ENCODE results near the gene CPEB4. TPM values are rescaled to one million over a fixed set of nuclear protein-coding genes. Genes with fewer than 3 reads are reported as not detected.

CPEB4 gene
- total and polyA plus RNA-seq, 9 of the 15 experiments (the other 6 are each of a cell fraction or from before 2014, with no cell fraction given) = 7.4 to 21.3 (median 12.4) TPM

- TF ChIP-seq, protein P1, sequence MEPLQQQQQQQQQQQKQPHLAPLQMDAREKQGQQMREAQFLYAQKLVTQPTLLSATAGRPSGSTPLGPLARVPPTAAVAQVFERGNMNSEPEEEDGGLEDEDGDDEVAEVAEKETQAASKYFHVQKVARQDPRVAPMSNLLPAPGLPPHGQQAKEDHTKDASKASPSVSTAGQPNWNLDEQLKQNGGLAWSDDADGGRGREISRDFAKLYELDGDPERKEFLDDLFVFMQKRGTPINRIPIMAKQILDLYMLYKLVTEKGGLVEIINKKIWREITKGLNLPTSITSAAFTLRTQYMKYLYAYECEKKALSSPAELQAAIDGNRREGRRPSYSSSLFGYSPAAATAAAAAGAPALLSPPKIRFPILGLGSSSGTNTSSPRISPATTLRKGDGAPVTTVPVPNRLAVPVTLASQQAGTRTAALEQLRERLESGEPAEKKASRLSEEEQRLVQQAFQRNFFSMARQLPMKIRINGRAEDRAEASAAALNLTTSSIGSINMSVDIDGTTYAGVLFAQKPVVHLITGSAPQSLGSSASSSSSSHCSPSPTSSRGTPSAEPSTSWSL (CRISPR knock-in tag; IDR thresholded peaks at IDR 0.05; ENCODE audit: borderline replicate concordance) = no peak
- TF ChIP-seq, protein P2, sequence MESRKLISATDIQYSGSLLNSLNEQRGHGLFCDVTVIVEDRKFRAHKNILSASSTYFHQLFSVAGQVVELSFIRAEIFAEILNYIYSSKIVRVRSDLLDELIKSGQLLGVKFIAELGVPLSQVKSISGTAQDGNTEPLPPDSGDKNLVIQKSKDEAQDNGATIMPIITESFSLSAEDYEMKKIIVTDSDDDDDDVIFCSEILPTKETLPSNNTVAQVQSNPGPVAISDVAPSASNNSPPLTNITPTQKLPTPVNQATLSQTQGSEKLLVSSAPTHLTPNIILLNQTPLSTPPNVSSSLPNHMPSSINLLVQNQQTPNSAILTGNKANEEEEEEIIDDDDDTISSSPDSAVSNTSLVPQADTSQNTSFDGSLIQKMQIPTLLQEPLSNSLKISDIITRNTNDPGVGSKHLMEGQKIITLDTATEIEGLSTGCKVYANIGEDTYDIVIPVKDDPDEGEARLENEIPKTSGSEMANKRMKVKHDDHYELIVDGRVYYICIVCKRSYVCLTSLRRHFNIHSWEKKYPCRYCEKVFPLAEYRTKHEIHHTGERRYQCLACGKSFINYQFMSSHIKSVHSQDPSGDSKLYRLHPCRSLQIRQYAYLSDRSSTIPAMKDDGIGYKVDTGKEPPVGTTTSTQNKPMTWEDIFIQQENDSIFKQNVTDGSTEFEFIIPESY (CRISPR knock-in tag; IDR thresholded peaks at IDR 0.05) = no peak
- TF ChIP-seq, protein P3, sequence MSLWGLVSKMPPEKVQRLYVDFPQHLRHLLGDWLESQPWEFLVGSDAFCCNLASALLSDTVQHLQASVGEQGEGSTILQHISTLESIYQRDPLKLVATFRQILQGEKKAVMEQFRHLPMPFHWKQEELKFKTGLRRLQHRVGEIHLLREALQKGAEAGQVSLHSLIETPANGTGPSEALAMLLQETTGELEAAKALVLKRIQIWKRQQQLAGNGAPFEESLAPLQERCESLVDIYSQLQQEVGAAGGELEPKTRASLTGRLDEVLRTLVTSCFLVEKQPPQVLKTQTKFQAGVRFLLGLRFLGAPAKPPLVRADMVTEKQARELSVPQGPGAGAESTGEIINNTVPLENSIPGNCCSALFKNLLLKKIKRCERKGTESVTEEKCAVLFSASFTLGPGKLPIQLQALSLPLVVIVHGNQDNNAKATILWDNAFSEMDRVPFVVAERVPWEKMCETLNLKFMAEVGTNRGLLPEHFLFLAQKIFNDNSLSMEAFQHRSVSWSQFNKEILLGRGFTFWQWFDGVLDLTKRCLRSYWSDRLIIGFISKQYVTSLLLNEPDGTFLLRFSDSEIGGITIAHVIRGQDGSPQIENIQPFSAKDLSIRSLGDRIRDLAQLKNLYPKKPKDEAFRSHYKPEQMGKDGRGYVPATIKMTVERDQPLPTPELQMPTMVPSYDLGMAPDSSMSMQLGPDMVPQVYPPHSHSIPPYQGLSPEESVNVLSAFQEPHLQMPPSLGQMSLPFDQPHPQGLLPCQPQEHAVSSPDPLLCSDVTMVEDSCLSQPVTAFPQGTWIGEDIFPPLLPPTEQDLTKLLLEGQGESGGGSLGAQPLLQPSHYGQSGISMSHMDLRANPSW (CRISPR knock-in tag; IDR thresholded peaks at IDR 0.05) = no peak
- no peak for TF ChIP-seq MTA3 (IDR thresholded peaks at IDR 0.05; ENCODE audit: borderline replicate concordance)
- TF ChIP-seq, protein P4, sequence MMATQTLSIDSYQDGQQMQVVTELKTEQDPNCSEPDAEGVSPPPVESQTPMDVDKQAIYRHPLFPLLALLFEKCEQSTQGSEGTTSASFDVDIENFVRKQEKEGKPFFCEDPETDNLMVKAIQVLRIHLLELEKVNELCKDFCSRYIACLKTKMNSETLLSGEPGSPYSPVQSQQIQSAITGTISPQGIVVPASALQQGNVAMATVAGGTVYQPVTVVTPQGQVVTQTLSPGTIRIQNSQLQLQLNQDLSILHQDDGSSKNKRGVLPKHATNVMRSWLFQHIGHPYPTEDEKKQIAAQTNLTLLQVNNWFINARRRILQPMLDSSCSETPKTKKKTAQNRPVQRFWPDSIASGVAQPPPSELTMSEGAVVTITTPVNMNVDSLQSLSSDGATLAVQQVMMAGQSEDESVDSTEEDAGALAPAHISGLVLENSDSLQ (IDR thresholded peaks at IDR 0.05) = peak; percentile 46; the same call in 1 of the 2 replicates
- TF ChIP-seq NCOA4 (IDR thresholded peaks at IDR 0.05; ENCODE audit: partially characterized antibody) = no peak
- TF ChIP-seq SRSF9 (IDR thresholded peaks at IDR 0.05; ENCODE audit: borderline replicate concordance, low read depth, low read length) = no peak
- TF ChIP-seq, protein P5, sequence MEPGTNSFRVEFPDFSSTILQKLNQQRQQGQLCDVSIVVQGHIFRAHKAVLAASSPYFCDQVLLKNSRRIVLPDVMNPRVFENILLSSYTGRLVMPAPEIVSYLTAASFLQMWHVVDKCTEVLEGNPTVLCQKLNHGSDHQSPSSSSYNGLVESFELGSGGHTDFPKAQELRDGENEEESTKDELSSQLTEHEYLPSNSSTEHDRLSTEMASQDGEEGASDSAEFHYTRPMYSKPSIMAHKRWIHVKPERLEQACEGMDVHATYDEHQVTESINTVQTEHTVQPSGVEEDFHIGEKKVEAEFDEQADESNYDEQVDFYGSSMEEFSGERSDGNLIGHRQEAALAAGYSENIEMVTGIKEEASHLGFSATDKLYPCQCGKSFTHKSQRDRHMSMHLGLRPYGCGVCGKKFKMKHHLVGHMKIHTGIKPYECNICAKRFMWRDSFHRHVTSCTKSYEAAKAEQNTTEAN (CRISPR knock-in tag; IDR thresholded peaks at IDR 0.05) = no peak
- TF ChIP-seq SP2 (IDR thresholded peaks at IDR 0.05; ENCODE audit: extremely low read depth, low read depth, low read length, poor library complexity, severe bottlenecking) = no peak
- no peak for TF ChIP-seq NR3C1 (CRISPR knock-in tag; IDR thresholded peaks at IDR 0.05)
- TF ChIP-seq MXD1 (CRISPR knock-in tag; IDR thresholded peaks at IDR 0.05; ENCODE audit: borderline replicate concordance, poor library complexity, severe bottlenecking) = no peak
- no peak for TF ChIP-seq CBFA2T2 (conservative IDR thresholded peaks at IDR 0.05)
- TF ChIP-seq PHB (CRISPR knock-in tag; IDR thresholded peaks at IDR 0.05) = no peak
- no peak for TF ChIP-seq SMARCC2 (IDR thresholded peaks at IDR 0.05; ENCODE audit: low read depth)
- TF ChIP-seq ZFP91 (CRISPR knock-in tag; IDR thresholded peaks at IDR 0.05) = no peak
These were observed 30.0 kb upstream of the CPEB4 start (continued) for GRCh38 chr5:173858021-173858669.
